ENCODE results near the gene GLIS1. TPM values are rescaled to one million over a fixed set of nuclear protein-coding genes. Genes with fewer than 3 reads are reported as not detected.

Gene GLIS1
- total RNA-seq, 2 donors from 2014 or later, result 0.20 to 0.22 TPM

DNA sequence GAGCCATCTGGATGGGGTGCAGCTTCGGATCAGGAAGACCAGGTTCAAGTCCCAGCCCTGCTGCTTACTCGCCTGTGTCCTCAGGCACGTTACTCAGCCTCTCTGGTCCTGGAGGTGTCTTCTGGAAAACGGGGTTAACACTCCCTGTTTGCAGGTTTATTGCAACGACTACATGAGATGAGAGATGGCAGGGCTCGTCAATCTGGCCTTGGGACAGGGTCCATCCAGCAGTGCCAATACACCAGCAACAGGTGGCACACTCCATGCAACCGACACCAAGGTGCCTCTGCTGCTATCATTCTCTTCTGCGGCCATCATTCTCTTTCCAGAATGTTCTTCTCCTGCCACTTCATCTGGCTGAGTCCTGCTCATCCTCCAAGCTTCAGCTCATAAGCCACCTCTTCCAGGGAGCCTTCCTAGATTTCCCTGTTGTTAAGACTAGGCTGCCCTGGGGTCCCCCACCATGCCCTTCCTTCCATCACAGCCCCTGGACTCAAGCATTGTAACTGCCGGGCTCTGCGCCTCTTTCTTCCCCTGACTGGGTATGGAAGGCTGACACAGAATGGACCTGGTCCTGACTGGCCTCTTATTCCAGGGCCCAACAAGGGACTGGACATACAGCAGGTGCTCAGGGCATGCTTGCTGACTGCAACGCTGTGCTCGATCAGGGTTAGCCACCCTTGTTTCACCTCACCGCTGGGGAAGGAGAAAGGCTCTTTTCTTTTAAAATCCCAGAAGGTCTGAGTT, 192.4 kb downstream of the GLIS1 start:
- Histone ChIP-seq H3K36me3 (no peaks in the 10 kb centered on the region), H3K4me3 (no peak overlapping the region), H3K9me3 (no peaks in the 10 kb centered on the region), H3K27ac (no peak overlapping the region), H3K27me3 (no peaks in the 10 kb centered on the region), H3K4me1 (peaks cover 0 to 9% of the 10 kb centered on the region in 2 donors)
- DNase-seq (ENCODE audit: low spot score), result no peak
- TF ChIP-seq, protein P1, sequence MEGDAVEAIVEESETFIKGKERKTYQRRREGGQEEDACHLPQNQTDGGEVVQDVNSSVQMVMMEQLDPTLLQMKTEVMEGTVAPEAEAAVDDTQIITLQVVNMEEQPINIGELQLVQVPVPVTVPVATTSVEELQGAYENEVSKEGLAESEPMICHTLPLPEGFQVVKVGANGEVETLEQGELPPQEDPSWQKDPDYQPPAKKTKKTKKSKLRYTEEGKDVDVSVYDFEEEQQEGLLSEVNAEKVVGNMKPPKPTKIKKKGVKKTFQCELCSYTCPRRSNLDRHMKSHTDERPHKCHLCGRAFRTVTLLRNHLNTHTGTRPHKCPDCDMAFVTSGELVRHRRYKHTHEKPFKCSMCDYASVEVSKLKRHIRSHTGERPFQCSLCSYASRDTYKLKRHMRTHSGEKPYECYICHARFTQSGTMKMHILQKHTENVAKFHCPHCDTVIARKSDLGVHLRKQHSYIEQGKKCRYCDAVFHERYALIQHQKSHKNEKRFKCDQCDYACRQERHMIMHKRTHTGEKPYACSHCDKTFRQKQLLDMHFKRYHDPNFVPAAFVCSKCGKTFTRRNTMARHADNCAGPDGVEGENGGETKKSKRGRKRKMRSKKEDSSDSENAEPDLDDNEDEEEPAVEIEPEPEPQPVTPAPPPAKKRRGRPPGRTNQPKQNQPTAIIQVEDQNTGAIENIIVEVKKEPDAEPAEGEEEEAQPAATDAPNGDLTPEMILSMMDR (IDR thresholded peaks at IDR 0.05), result no peak

DNA sequence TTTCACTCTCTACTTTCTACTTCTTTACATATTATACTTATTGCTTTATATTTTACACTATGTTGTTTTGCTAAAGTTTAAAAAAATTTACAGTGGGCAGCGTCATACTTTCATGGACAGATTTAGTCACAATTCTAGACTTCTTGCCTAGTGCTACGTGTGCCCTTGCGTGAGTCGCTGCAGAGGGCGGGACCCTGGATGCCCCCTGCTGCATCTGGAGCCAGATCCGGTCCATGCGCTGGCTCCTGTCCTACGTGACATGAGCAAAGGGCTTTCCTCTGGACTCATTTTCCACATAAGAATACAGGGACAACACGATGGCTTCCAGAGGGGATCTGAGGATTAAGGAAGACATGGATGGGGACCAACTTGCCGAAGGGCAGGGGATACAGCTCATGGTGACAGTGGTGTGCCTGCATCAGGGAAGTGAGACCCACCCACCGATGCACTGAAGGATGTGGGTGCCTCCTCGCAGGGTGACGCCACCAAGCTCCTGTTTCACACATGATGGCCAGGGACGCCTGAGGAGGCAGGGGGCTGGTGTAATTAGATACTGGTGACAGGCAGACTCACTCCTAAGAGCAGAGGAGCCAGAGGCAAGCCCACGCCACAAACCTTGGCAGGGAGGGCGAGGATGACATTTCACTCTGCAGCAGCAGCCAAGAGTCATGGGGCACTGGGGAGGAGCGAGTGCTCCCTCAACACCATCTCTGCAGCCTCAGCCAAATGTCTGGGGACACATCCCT, 193.1 kb downstream of the GLIS1 start:
- Histone ChIP-seq H3K36me3 (no peaks in the 10 kb centered on the region), H3K27ac (no peak overlapping the region), H3K9me3 (no peaks in the 10 kb centered on the region), H3K27me3 (no peaks in the 10 kb centered on the region), H3K4me3 (no peak overlapping the region), H3K4me1 (peaks cover 0 to 9% of the 10 kb centered on the region in 2 donors)
- TF ChIP-seq, protein P1 (IDR thresholded peaks at IDR 0.05), result no peak
- DNase-seq (ENCODE audit: low spot score), result no peak

DNA sequence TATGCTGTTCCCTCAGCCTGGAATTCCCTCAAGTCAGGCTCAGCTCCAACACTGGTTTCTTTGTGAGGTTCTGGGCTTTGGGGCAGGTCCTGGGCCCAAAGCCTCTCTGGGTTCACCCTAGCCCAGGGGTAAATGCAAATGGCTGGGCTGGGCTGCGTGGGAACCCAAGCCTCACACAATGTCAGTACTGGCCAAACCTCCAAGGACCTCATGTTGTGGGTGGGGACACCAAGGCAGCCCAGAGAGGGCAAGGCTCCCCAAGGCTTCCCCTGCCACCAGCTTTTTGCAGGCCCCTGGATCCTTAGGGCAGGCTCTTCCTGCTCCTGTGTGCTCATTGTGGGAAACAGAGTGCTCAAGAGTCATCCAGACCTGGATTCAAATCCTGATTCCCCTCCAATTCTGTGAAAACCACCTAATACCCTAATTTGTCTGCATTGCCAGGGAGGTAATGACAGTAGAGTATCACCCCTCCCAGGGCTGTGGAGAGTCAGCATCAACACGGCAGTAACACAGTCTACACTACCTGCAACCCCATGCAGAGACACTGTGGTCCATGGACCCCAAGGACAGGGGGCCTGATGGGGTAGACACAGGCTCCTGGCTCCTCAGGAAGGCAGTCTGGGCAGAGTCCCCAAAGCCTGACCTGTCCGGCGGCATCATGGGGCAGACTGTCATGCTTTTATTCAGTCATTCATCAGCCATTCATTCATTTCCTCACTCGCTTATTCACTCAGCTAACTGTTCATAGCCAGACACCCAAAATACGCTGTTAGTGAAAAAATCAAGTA, 194.0 kb downstream of the GLIS1 start:
- Histone ChIP-seq H3K4me3 (no peak overlapping the region), H3K4me1 (peaks cover 0 to 4% of the 10 kb centered on the region in 2 donors), H3K27me3 (no peaks in the 10 kb centered on the region), H3K9me3 (no peaks in the 10 kb centered on the region), H3K27ac (no peak overlapping the region), H3K36me3 (no peaks in the 10 kb centered on the region)
- TF ChIP-seq, protein P1 (IDR thresholded peaks at IDR 0.05), result no peak
- no peak for DNase-seq (ENCODE audit: low spot score)

DNA sequence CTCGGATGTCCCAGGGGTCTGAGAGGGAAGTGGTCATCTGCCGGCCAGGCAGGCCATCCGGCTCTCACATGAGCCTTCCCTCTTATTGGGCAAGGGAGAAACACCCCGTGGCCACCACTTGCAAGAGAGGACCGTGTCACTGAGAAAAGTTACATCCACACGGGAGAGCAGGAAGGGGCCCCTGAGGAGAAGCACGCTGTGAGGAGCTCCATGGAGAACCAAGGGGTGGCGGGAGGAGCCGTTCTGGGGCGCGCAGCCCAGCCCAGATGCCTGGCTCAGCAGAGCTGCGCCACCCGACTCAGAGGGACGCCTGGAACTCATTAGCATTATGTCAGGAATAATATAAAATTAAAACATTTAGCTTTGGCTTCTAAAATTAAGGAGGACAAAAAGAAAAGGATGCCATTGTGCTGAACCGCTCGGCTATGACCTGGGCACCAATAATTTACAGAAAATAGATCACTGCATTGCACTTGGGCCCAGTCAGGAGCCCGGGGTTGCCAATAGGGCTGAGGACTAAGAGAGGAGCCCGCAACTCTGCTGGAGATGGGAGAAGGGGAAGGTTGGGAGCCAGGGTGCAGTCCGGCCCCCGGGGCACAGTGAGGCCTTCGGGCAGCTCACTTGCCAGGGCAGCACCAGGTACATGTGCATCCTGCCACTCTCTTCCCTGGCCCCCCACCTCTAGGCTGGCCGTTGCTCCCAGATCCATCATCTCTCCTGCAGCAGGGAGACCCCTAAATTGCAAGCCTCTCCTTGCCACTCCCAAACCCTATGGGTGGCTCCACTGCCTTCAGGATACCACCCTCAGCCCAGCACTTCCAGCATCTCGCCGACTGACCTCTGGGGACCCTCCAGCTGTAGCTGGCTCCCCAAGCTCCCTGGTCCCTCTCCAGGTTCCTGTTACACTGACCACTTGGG, 194.9 kb downstream of the GLIS1 start:
- Histone ChIP-seq H3K4me1 (no peaks in the 10 kb centered on the region), H3K4me3 (no peak overlapping the region)
- no peak for DNase-seq (ENCODE audit: low spot score)

More for the DNA sequence above, 194.9 kb downstream of the GLIS1 start:
- Histone ChIP-seq H3K9me3 (no peaks in the 10 kb centered on the region), H3K27me3 (no peaks in the 10 kb centered on the region), H3K27ac (no peak overlapping the region), H3K36me3 (no peaks in the 10 kb centered on the region)
- TF ChIP-seq, protein P1 (IDR thresholded peaks at IDR 0.05), result no peak
